ENCODE data around the gene PLXNA2.

DNA sequence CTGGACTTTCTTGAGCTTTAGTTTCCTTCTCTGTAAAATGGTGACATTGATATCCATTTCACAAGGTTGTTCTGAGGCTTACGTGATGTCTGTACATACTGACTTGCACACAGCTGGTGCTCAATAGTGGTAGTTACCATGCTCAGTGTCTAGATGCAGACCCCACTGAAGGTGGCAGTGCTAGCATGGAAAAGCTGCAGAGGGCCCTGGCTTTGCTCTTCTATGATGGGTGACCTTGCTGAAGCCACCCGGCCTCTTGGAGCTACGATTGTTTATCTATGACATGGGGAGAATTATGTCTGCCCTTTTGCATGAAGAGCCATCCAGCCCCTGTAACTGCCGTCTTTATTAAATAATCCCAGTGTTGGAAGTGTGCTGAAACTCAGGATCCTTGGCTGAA, 131.8 kb downstream of the PLXNA2 start:
- TF ChIP-seq CTCF (IDR thresholded peaks at IDR 0.05 in 2 of 3, conservative IDR thresholded peaks at IDR 0.05 in 1 of 3; ENCODE audit: borderline replicate concordance in 1 of 3, insufficient read depth in 1 of 3, low read depth in 2 of 3, low read length in 2 of 3), result no peak
- no peak for TF ChIP-seq EZH2phosphoT487 (IDR thresholded peaks at IDR 0.05; ENCODE audit: borderline replicate concordance)
- TF ChIP-seq POLR2AphosphoS5 (IDR thresholded peaks at IDR 0.05; ENCODE audit: low read depth, low read length), result no peak
- TF ChIP-seq, protein P1, sequence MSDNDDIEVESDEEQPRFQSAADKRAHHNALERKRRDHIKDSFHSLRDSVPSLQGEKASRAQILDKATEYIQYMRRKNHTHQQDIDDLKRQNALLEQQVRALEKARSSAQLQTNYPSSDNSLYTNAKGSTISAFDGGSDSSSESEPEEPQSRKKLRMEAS (IDR thresholded peaks at IDR 0.05), result no peak
- no peak for TF ChIP-seq POLR2A (IDR thresholded peaks at IDR 0.05; ENCODE audit: borderline replicate concordance, extremely low read depth, insufficient read depth, insufficient read length)
- no peak for TF ChIP-seq SIN3A (IDR thresholded peaks at IDR 0.05; ENCODE audit: low read depth)
- no peak for TF ChIP-seq EZH2 (IDR thresholded peaks at IDR 0.05)
- no peak for TF ChIP-seq SRF (IDR thresholded peaks at IDR 0.05; ENCODE audit: low read depth)
- no peak for TF ChIP-seq RAD21 (IDR thresholded peaks at IDR 0.05; ENCODE audit: low read depth)
- no peak for TF ChIP-seq JUND (IDR thresholded peaks at IDR 0.05)
- no peak for TF ChIP-seq ZFX (IDR thresholded peaks at IDR 0.05)
- no peak for TF ChIP-seq CBX3 (IDR thresholded peaks at IDR 0.05; ENCODE audit: low read depth)

Data from HCT116 (cell line).